ENCODE measurements around the gene DNAH3. TPM values are rescaled to one million over a fixed set of nuclear protein-coding genes. Genes with fewer than 3 reads are reported as not detected.
"Not testable (repeated sequence)": the region's sequence is repeated elsewhere in the genome, so short reads cannot be mapped to it uniquely, and the experiment has no call there.

Gene DNAH3
- 1 to 10 TPM in 2 of 4 donors, under 1 TPM in 2; under 0.01 to 2.1 (median 0.93) TPM for total RNA-seq

- Histone ChIP-seq H3K27ac (no peak within 1 kb of the TSS), H3K36me3 (no peaks in the 10 kb centered on the region), H3K27me3 (no peaks in the 10 kb centered on the region), H3K9me3 (no peaks in the 10 kb centered on the region), H3K4me3 (no peak within 1 kb of the TSS), H3K4me1 (no peaks in the 10 kb centered on the region)
- intact Hi-C loops (cut with DNase I; ENCODE audit: low total_unique reads): no loop called here
- no peak for DNase-seq
- TF ChIP-seq POLR2A (IDR thresholded peaks at IDR 0.05) (no peak), CTCF (IDR thresholded peaks at IDR 0.05) (no peak)
These were observed at the start of gene DNAH3 for GRCh38 chr16:21150375-21151001. DNAH3 (minus strand) TSS chr16:21150846; CDS start chr16:21150319, 527 bp downstream.

DNA sequence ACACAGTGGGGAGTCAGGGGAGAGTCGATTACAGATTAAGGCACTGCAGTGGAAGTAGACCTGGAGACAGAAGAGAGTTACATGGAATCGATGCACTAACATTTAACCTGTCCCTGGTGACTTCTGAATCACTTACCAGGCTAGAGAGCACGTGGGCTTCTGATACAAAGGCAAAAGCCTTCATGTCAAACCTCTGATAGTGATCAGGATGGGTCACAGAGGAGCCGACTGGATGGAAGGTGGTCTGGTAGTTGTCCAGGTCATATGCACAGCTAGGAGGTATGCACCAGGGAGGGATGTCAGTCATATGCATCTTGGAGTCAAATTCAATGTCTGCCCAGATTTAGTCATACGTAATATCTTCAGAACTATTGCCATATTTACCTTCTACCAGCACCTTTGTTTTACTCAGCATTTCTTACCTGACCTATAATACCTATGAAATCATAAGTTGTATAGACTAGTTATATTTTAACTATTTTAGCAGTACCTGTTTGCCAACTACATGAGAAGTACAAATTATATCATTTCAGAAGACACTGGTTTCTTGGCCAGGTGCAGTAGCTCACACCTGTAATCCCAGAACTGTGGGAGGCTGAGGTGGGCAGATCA is 49.1 kb upstream of the DNAH3 start:
- H3K9me3 ChIP-seq: no peaks in the 10 kb centered on the region
- intact Hi-C loops (cut with DNase I; ENCODE audit: low total_unique reads): no loop called here
- H3K4me3 ChIP-seq: no peak overlapping the region
- no peak for DNase-seq
- TF ChIP-seq CTCF (IDR thresholded peaks at IDR 0.05): no peak
- no peak for TF ChIP-seq POLR2A (IDR thresholded peaks at IDR 0.05)
- H3K27me3 ChIP-seq: no peaks in the 10 kb centered on the region
- H3K27ac ChIP-seq: no peak overlapping the region
- no peaks in the 10 kb centered on the region for H3K4me1 ChIP-seq
- no peaks in the 10 kb centered on the region for H3K36me3 ChIP-seq

DNA sequence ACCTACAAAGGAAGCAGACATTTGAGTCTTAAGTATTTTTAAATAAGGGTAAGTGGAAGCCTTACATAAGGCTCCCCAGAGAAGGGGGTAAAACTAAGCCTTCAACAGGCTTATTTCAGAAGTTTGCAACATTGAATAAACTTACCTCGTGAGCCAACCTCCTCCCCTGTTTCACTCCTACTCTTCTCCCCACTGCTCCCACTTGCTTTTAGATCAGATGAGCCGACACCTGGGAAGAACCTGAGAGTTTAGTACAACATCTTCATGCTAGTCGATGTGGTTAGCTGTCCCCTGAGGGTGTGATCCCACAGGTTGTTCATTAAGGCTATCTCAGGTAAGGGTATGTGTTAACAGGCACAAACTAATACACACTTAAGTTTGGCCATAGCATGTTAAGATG is 47.0 kb upstream of the DNAH3 start:
- Histone ChIP-seq H3K27ac (no peak overlapping the region), H3K4me3 (no peak overlapping the region), H3K4me1 (no peaks in the 10 kb centered on the region), H3K36me3 (no peaks in the 10 kb centered on the region), H3K9me3 (no peaks in the 10 kb centered on the region), H3K27me3 (no peaks in the 10 kb centered on the region)
- TF ChIP-seq CTCF (IDR thresholded peaks at IDR 0.05) (no peak), POLR2A (IDR thresholded peaks at IDR 0.05) (no peak)
- intact Hi-C loops (cut with DNase I; ENCODE audit: low total_unique reads): no loop called here
- DNase-seq: no peak

GRCh38 chr16:21197112-21197511 is 46.5 kb upstream of the DNAH3 start:
- no peak for TF ChIP-seq CTCF (IDR thresholded peaks at IDR 0.05)
- no peak for TF ChIP-seq POLR2A (IDR thresholded peaks at IDR 0.05)

DNA sequence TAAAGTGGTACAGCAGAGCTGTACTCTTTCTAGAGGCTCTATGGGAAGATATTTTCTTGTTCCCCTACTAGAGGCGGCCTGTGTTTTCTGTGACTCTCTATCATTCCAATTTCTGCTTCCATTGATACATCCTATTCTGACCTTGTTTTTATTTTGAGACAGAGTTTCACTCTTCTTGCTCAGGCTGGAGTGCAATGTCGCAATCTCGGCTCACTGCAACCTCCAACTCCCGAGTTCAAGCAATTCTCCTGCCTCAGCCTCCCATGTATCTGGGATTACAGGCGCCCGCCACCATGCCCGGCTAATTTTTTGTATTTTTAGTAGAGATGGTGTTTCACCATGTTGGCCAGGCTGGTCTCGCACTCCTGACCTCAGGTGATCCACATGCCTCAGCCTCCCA is 44.7 kb upstream of the DNAH3 start:
- H3K36me3 ChIP-seq; intact Hi-C loops (cut with DNase I; ENCODE audit: low total_unique reads); H3K4me3 ChIP-seq; H3K27ac ChIP-seq; DNase-seq; H3K27me3 ChIP-seq; H3K4me1 ChIP-seq; H3K9me3 ChIP-seq: not testable (repeated sequence)

More at GRCh38 chr16:21197112-21197511, 46.5 kb upstream of the DNAH3 start:
- Histone ChIP-seq H3K36me3 (no peaks in the 10 kb centered on the region), H3K4me3 (no peak overlapping the region), H3K27me3 (no peaks in the 10 kb centered on the region), H3K27ac (no peak overlapping the region), H3K9me3 (no peaks in the 10 kb centered on the region), H3K4me1 (no peaks in the 10 kb centered on the region)
- intact Hi-C loops (cut with DNase I; ENCODE audit: low total_unique reads): no loop called here
- DNase-seq: no peak
